AG04449 (cell line): ENCODE measurements around the gene ODAD3.
"Not testable (repeated sequence)": the region's sequence is repeated elsewhere in the genome, so short reads cannot be mapped to it uniquely, and the experiment has no call there.

ENCODE experiments used
- CTCF ChIA-PET: fragments of 350-600 bp; formaldehyde crosslinking; extraction: SDS; loops from one replicate; lab custom pipeline; 2021; ENCODE audit warnings: antibody characterized with exemption; lab: Yijun Ruan, JAX
- POLR2A ChIA-PET: fragments of 400-600, 350-600 bp; formaldehyde crosslinking; extraction: SDS; loops from one replicate; lab custom pipeline; 2020; ENCODE audit warnings: antibody characterized with exemption, inconsistent platforms; lab: Yijun Ruan, JAX
- DNase-seq: peaks from one replicate; pipeline ENCODE4 v3.0.0-alpha.2; 2010; ENCODE audit warnings: low read depth, low spot score
- H3K4me3 ChIP-seq: 2 replicates; pipeline ENCODE4 v1.5.1; 2011; ENCODE audit warnings: low read depth, mild to moderate bottlenecking, control low read depth, low read length
- CTCF ChIP-seq: IDR thresholded peaks from one replicate; pipeline ENCODE4 v1.5.1; 2011; ENCODE audit warnings: mild to moderate bottlenecking, moderate library complexity, low read length, control low read depth, inconsistent platforms; ENCODE audit not compliant: insufficient read depth; ENCODE audit errors: missing control alignments

The ODAD3 gene

GRCh38 chr19:11460207-11460606 is 25.3 kb upstream of the ODAD3 start:
- ChIA-PET CTCF (no interaction called here), POLR2A (no interaction called here)
- no peak for TF ChIP-seq CTCF
- no peak for DNase-seq
- no peak overlapping the region for H3K4me3 ChIP-seq

- H3K4me3 ChIP-seq, POLR2A ChIA-PET, DNase-seq: not testable (repeated sequence)
- CTCF ChIA-PET = interaction anchor here (0.7 to 1.2 kb wide), 2 partner anchors 13 to 17 kb away, joined by 3 to 4 read pairs; no protein-coding TSS in a partner anchor
These were observed 24.0 kb upstream of the ODAD3 start for GRCh38 chr19:11458912-11459311.

GRCh38 chr19:11458236-11458900 is 23.4 kb upstream of the ODAD3 start:
- POLR2A ChIA-PET = no interaction called here
- CTCF ChIA-PET = interaction anchor here (0.7 to 1.3 kb wide), 4 partner anchors 12 to 164 kb away, joined by 3 to 6 read pairs (median 4); no protein-coding TSS in a partner anchor

GRCh38 chr19:11457831-11458230 is 22.9 kb upstream of the ODAD3 start:
- CTCF ChIA-PET = interaction anchor here (1.1 to 1.3 kb wide), 2 partner anchors 25 to 164 kb away, joined by 3 to 6 read pairs; no protein-coding TSS in a partner anchor
- no peak overlapping the region for H3K4me3 ChIP-seq
- TF ChIP-seq CTCF = no peak
- DNase-seq = no peak
- POLR2A ChIA-PET = no interaction called here

More at GRCh38 chr19:11458236-11458900, 23.4 kb upstream of the ODAD3 start:
- no peak overlapping the region for H3K4me3 ChIP-seq
- no peak for TF ChIP-seq CTCF
- no peak for DNase-seq

- H3K4me3 ChIP-seq = no peak overlapping the region
- ChIA-PET POLR2A (no interaction called here), CTCF (interaction anchor here (0.6 to 1.3 kb wide), 3 partner anchors 26 to 319 kb away, joined by 3 to 6 read pairs (median 3); no protein-coding TSS in a partner anchor)
- no peak for TF ChIP-seq CTCF
- no peak for DNase-seq
These were observed 22.2 kb upstream of the ODAD3 start for GRCh38 chr19:11457115-11457514.

GRCh38 chr19:11456659-11457058 is 21.7 kb upstream of the ODAD3 start:
- no peak overlapping the region for H3K4me3 ChIP-seq
- ChIA-PET POLR2A (no interaction called here), CTCF (no interaction called here)
- no peak for DNase-seq
- no peak for TF ChIP-seq CTCF

- H3K4me3 ChIP-seq, POLR2A ChIA-PET, DNase-seq: not testable (repeated sequence)
- CTCF ChIA-PET = interaction anchor here (0.7 kb wide), 1 partner anchor 84 kb away, joined by 3 read pairs; the partner anchor contains the start of gene CNN1
These were observed 20.3 kb upstream of the ODAD3 start for GRCh38 chr19:11455233-11455554.
